ENCODE results near the gene URM1.
A peak's percentile ranks its signal among the peaks of the same experiment; 100 is the strongest.

The URM1 gene

GRCh38 chr9:128384801-128385495, 13.8 kb downstream of the URM1 start:
- Mint-ChIP-seq H3K4me3 (no peak overlapping the region), H3K4me1 (peaks cover 21% of the 10 kb centered on the region), H3K36me3 (ENCODE audit: low read depth) (peaks cover 21% of the 10 kb centered on the region), H3K9me3 (no peaks in the 10 kb centered on the region), H3K27ac (no peak overlapping the region), H3K27me3 (ENCODE audit: low read depth) (peaks cover 16% of the 10 kb centered on the region)
- TF ChIP-seq CTCF (IDR thresholded peaks at IDR 0.05; ENCODE audit: unreplicated experiment in 3 of 3) = no peak

GRCh38 chr9:128385496-128386460, 14.6 kb downstream of the URM1 start:
- Mint-ChIP-seq H3K4me1 (peaks cover 21% of the 10 kb centered on the region), H3K4me3 (no peak overlapping the region), H3K36me3 (ENCODE audit: low read depth) (peaks cover 22% of the 10 kb centered on the region), H3K27me3 (ENCODE audit: low read depth) (peaks cover 24% of the 10 kb centered on the region), H3K27ac (peak overlapping the region in 1 of 3 experiments; percentile 19), H3K9me3 (no peaks in the 10 kb centered on the region)
- no peak for TF ChIP-seq CTCF (IDR thresholded peaks at IDR 0.05; ENCODE audit: unreplicated experiment in 3 of 3)

- no peak overlapping the region for H3K27ac Mint-ChIP-seq
- H3K9me3 Mint-ChIP-seq = no peaks in the 10 kb centered on the region
- H3K36me3 Mint-ChIP-seq (ENCODE audit: low read depth) = peaks cover 28% of the 10 kb centered on the region
- peaks cover 45% of the 10 kb centered on the region for H3K27me3 Mint-ChIP-seq (ENCODE audit: low read depth)
- H3K4me1 Mint-ChIP-seq = peaks cover 9% of the 10 kb centered on the region
- no peak for TF ChIP-seq CTCF (IDR thresholded peaks at IDR 0.05; ENCODE audit: unreplicated experiment in 3 of 3)
- H3K4me3 Mint-ChIP-seq = no peak overlapping the region
Measured at GRCh38 chr9:128388150-128388549, 17.0 kb downstream of the URM1 start.

GRCh38 chr9:128389395-128390149, 18.4 kb downstream of the URM1 start:
- Mint-ChIP-seq H3K9me3 (no peaks in the 10 kb centered on the region), H3K27ac (no peak overlapping the region), H3K4me1 (peaks cover 10% of the 10 kb centered on the region), H3K27me3 (ENCODE audit: low read depth) (peaks cover 59% of the 10 kb centered on the region), H3K4me3 (no peak overlapping the region), H3K36me3 (ENCODE audit: low read depth) (peaks cover 28% of the 10 kb centered on the region)
- no peak for TF ChIP-seq CTCF (IDR thresholded peaks at IDR 0.05; ENCODE audit: unreplicated experiment in 3 of 3)

- TF ChIP-seq CTCF (IDR thresholded peaks at IDR 0.05; ENCODE audit: unreplicated experiment in 3 of 3) = no peak
- Mint-ChIP-seq H3K36me3 (ENCODE audit: low read depth) (peaks cover 21% of the 10 kb centered on the region), H3K9me3 (no peaks in the 10 kb centered on the region), H3K27me3 (ENCODE audit: low read depth) (peaks cover 62% of the 10 kb centered on the region), H3K27ac (no peak overlapping the region), H3K4me1 (peaks cover 10% of the 10 kb centered on the region), H3K4me3 (no peak overlapping the region)
Measured at GRCh38 chr9:128390150-128390812, 19.1 kb downstream of the URM1 start.

Data from nephron (organoid).